ENCODE results near the gene AMY1B.
"Not testable (repeated sequence)": the region's sequence is repeated elsewhere in the genome, so short reads cannot be mapped to it uniquely, and the experiment has no call there.

- TF ChIP-seq AHR (CRISPR knock-in tag; IDR thresholded peaks at IDR 0.05); ZNF367 (CRISPR knock-in tag; IDR thresholded peaks at IDR 0.05; ENCODE audit: borderline replicate concordance); KLF15 (CRISPR knock-in tag; IDR thresholded peaks at IDR 0.05; ENCODE audit: borderline replicate concordance); NCOA1 (CRISPR knock-in tag; IDR thresholded peaks at IDR 0.05); ZBTB33 (CRISPR knock-in tag; IDR thresholded peaks at IDR 0.05); ARHGAP35 (CRISPR knock-in tag; IDR thresholded peaks at IDR 0.05; ENCODE audit: borderline replicate concordance): not testable (repeated sequence)
Measured at GRCh38 chr1:103696110-103696509, at the start of gene AMY1B.
